Right lobe of liver (tissue), 6 donors: Measurements from ENCODE around the gene TENT5C. TPM values are rescaled to one million over a fixed set of nuclear protein-coding genes. Genes with fewer than 3 reads are reported as not detected.

ENCODE experiments used
- ATAC-seq, 4 donors: fragments of 200-7000 bp; cut with Tn5 transposase; one replicate each; pipeline ENCODE4 v1.9.1; 2020; ENCODE audit warnings: mild to moderate bottlenecking in 4 of 4, moderate library complexity in 4 of 4
- DNase-seq, 3 donors: peaks; one replicate each; pipeline ENCODE4 v3.0.0-alpha.2; 2020
- H3K27ac ChIP-seq, 3 donors: fragments of 200-600 bp; one replicate each; pipeline ENCODE4 v1.8.0; 2022
- H3K27me3 ChIP-seq, 2 donors: fragments of 200-600 bp; one replicate each; pipeline ENCODE4 v1.8.0; 2022
- H3K36me3 ChIP-seq, 4 donors: fragments of 200-600 bp; sonication (generic) in 1 of 4; one replicate each; pipeline versions ENCODE4 v1.5.1 to v1.8.0; 2017 to 2022; ENCODE audit warnings: control low read depth in 1 of 4
- H3K4me1 ChIP-seq, 4 donors: fragments of 200-600 bp; sonication (generic) in 1 of 4; one replicate each; pipeline versions ENCODE4 v1.5.1 to v1.8.0; 2017 to 2022; ENCODE audit warnings: control low read depth in 1 of 4
- H3K4me3 ChIP-seq, 3 donors: fragments of 200-600 bp; one replicate each; pipeline ENCODE4 v1.8.0; 2022
- H3K9me3 ChIP-seq, 4 donors: fragments of 200-600 bp; sonication (generic) in 1 of 4; one replicate each; pipeline versions ENCODE4 v1.5.1 to v1.8.0; 2017 to 2022; ENCODE audit warnings: control low read depth in 1 of 4
- POLR2A ChIP-seq: fragments of 450-650 bp; IDR thresholded peaks from one replicate; pipeline ENCODE4 v1.6.1; 2017; ENCODE audit warnings: antibody characterized with exemption, mild to moderate bottlenecking
- WGBS: methylation state at CpG from one replicate; pipeline ENCODE4 v1.1.6; 2018; ENCODE audit warnings: low coverage, low lambda C conversion rate; ENCODE audit not compliant: insufficient coverage; ENCODE audit errors: missing lambda C conversion rate; 5-methylcytosine and 5-hydroxymethylcytosine counted together
- intact Hi-C, 2 donors: fragments of 100-400 bp; cut with DNase I; formaldehyde crosslinking; loops; one replicate each; pipeline versions ENCODE4 v1.11.2 to v1.14.1; 2022
- total RNA-seq, 6 experiments: library from RNA; depleted of rRNA in 2 of 6; stranded (reverse); fragments of >200 nt in 2 of 6; fragmentation: NEBNext Ultra II Directional in 3 of 6; extraction: Animal tissue kit (Norgen Biotek cat#: 25700) in 3 of 6; gene quantifications; one replicate each; pipeline versions ENCODE4 v1.1.0 to v1.2.4, GENCODE V29; 2016 to 2023
- TF ChIP-seq, protein P1 (sequence below), 4 donors: fragments of 200-600 bp in 3 of 4; fragments of 450-650 bp in 1 of 4; IDR thresholded peaks; one replicate each; pipeline versions ENCODE4 v1.5.1 to v1.8.0; 2016 to 2022; ENCODE audit warnings: antibody characterized with exemption in 4 of 4, mild to moderate bottlenecking in 2 of 4
- donor health status: DM: no; HTN: yes; CAD: no.
- donor health status: DM: no; HTN: no; CAD: no.
- donor health status: DM: no; HTN: no; CAD: no.
- donor health status: DM: no; HTN: yes; CAD: no.
- donor health status: DM: no; HTN: yes; CAD: no.

TENT5C gene
- total RNA-seq, 6 experiments from 2014 or later: 2.3 to 13.7 (median 3.0) TPM

DNA sequence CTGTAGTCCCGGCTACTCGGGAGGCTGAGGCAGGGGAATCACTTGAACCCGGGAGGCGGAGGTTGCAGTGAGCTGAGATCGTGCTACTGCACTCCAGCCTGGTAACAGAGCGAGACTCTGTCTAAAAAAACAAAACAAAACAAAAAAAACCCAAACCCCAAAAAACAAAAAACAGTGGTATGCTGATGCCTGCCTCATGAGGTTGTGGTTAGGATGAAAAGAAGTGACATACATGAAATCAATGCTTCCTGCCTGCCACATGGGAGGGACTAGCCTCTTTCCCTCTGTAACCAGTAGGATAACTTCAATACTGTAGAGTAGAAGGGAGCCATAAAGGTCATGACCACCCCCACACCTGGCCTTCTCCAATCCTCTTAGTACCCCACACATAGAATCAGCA is 55.2 kb downstream of the TENT5C start:
- no peaks in the 10 kb centered on the region for H3K27me3 ChIP-seq
- ATAC-seq (no peak), DNase-seq (no peak)
- H3K4me3 ChIP-seq: no peak overlapping the region
- intact Hi-C loops: no loop called here
- H3K27ac ChIP-seq: no peak overlapping the region
- 81% methylated on average over 4 of the region's 6 CpGs for WGBS
- no peak for TF ChIP-seq POLR2A
- TF ChIP-seq, protein P1, sequence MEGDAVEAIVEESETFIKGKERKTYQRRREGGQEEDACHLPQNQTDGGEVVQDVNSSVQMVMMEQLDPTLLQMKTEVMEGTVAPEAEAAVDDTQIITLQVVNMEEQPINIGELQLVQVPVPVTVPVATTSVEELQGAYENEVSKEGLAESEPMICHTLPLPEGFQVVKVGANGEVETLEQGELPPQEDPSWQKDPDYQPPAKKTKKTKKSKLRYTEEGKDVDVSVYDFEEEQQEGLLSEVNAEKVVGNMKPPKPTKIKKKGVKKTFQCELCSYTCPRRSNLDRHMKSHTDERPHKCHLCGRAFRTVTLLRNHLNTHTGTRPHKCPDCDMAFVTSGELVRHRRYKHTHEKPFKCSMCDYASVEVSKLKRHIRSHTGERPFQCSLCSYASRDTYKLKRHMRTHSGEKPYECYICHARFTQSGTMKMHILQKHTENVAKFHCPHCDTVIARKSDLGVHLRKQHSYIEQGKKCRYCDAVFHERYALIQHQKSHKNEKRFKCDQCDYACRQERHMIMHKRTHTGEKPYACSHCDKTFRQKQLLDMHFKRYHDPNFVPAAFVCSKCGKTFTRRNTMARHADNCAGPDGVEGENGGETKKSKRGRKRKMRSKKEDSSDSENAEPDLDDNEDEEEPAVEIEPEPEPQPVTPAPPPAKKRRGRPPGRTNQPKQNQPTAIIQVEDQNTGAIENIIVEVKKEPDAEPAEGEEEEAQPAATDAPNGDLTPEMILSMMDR (IDR thresholded peaks at IDR 0.05): no peak
- no peaks in the 10 kb centered on the region for H3K9me3 ChIP-seq
- no peaks in the 10 kb centered on the region for H3K36me3 ChIP-seq
- peaks cover 0 to 8% (median 0%) of the 10 kb centered on the region in 4 donors for H3K4me1 ChIP-seq

DNA sequence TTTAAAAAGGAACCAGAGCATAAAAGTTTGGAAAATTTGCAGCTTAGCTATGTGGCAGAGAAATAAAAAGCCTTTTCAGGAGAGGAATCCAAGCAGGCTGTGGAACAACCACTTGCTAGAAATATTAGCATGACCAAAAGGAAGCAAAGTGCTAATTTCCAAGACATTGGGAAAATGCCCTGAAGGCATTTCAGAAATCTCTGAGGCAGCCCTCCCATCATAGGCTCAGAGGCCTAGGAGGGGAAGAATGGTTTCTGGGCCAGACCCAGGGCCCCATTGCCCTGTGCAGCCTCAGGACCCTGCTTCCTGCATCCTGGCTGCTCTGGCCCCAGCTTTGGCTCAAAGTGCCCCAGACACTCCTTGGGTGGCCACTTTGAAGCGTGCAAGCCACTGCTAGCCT is 56.8 kb downstream of the TENT5C start:
- no CpG with 5 or more reads among the region's 1 CpG for WGBS
- ATAC-seq: no peak
- no peak overlapping the region for H3K27ac ChIP-seq

DNA sequence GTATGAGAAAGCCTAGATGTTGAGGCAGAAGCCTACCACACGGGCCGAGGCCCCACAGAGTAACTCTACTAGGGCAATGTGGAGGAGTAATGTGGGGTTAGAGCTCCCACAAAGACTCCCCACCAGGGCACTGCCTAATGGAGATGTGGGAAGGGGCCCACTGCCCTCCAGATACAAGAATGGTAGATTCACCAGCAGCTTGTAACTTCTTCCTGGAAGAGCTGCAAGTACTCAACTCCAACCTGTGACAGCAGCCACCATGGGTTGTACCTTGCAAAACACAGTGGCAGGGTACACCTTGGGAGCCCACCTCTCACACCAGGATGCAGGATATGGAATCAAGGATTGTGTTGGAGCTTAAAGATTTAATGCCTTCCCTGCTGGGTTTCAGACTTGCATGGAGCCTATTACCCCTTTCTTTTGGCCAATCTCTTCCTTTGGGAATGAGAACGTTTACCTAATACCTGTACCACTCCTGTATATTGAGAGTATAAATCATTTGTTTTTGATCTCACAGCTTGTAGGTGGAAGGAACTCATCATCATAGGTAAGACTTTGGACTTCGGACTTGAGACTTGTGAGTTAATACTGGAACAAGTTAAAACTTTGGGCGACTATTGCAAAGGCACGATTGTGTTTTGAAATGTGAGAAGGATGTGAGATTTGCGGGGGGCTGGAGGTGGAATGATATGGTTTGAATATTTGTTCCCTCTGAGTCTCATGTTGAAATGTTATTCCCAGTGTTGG is 57.5 kb downstream of the TENT5C start:
- no peak overlapping the region for H3K4me3 ChIP-seq
- no peak for TF ChIP-seq POLR2A
- TF ChIP-seq, protein P1 (IDR thresholded peaks at IDR 0.05): no peak
- ATAC-seq (peak; percentile 22 to 65 (median 40)), DNase-seq (no peak)
- H3K4me1 ChIP-seq: peaks cover 0 to 8% (median 0%) of the 10 kb centered on the region in 4 donors
- H3K27ac ChIP-seq: no peak overlapping the region
- no peaks in the 10 kb centered on the region for H3K27me3 ChIP-seq
- H3K36me3 ChIP-seq: no peaks in the 10 kb centered on the region
- 50% methylated on average over 5 of the region's 7 CpGs for WGBS
- no peaks in the 10 kb centered on the region for H3K9me3 ChIP-seq
- intact Hi-C loops: no loop called here

More for the DNA sequence above, 56.8 kb downstream of the TENT5C start:
- H3K27me3 ChIP-seq: no peaks in the 10 kb centered on the region
- no peak for DNase-seq
- no peak overlapping the region for H3K4me3 ChIP-seq
- no peaks in the 10 kb centered on the region for H3K9me3 ChIP-seq
- no peak for TF ChIP-seq POLR2A
- TF ChIP-seq, protein P1 (IDR thresholded peaks at IDR 0.05): no peak
- no peaks in the 10 kb centered on the region for H3K36me3 ChIP-seq
- intact Hi-C loops: no loop called here
- peaks cover 0 to 8% (median 0%) of the 10 kb centered on the region in 4 donors for H3K4me1 ChIP-seq

DNA sequence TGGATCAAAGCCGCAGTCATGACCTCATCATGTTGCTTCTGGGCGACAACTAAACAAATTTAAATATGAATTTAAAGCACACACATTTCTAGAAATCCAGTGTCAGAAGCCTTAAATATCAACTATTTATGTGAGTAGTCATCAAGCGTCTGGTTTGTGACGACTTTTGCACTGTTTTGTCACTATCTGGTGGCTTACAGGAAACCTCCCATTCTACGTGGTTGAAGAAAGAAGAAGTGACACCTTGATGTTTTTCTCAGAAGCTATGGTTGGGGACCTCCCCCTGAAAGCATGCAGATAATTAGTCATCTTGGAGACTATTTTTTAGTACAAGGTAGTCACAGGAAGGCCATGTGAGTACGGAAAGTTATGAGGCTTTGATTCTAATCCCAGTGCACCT is 58.5 kb downstream of the TENT5C start:
- intact Hi-C loops: no loop called here
- Histone ChIP-seq H3K27me3 (no peaks in the 10 kb centered on the region), H3K36me3 (no peaks in the 10 kb centered on the region), H3K27ac (no peak overlapping the region), H3K9me3 (no peaks in the 10 kb centered on the region), H3K4me3 (no peak overlapping the region), H3K4me1 (peaks cover 0 to 8% (median 0%) of the 10 kb centered on the region in 4 donors)
- no peak for TF ChIP-seq POLR2A
- TF ChIP-seq, protein P1 (IDR thresholded peaks at IDR 0.05): no peak
- peak; percentile 30 to 52 (median 42) for ATAC-seq
- WGBS: 80% methylated on average over 5 of the region's 6 CpGs
- no peak for DNase-seq
